ENCODE measurements around the gene ACOX3. TPM values are rescaled to one million over a fixed set of nuclear protein-coding genes. Genes with fewer than 3 reads are reported as not detected.
A peak's percentile ranks its signal among the peaks of the same experiment; 100 is the strongest.

ACOX3 gene
- total RNA-seq, 1 experiment from 2014 or later = 17.9 TPM

- ChIA-PET POLR2A (no interaction called here), CTCF (no interaction called here)
- no peaks in the 10 kb centered on the region for H3K9me3 Mint-ChIP-seq (ENCODE audit: unreplicated experiment)
- TF ChIP-seq CTCF (IDR thresholded peaks at IDR 0.05; ENCODE audit: unreplicated experiment) = no peak
- no TSS peak for BruUV-seq (replicated peaks)
- no peaks in the 10 kb centered on the region for H3K36me3 Mint-ChIP-seq (ENCODE audit: insufficient read depth, unreplicated experiment)
- H3K27ac Mint-ChIP-seq (ENCODE audit: low read depth, unreplicated experiment) = no peak overlapping the region
- DNase-seq (ENCODE audit: unreplicated experiment) = no peak
- no peak overlapping the region for H3K4me3 Mint-ChIP-seq (ENCODE audit: unreplicated experiment)
- peaks cover 18% of the 10 kb centered on the region for H3K4me1 Mint-ChIP-seq (ENCODE audit: insufficient read depth, unreplicated experiment)
- H3K27me3 Mint-ChIP-seq (ENCODE audit: insufficient read depth, unreplicated experiment) = no peaks in the 10 kb centered on the region
- intact Hi-C loops (cut with micrococcal nuclease) = no loop called here
Measured at GRCh38 chr4:8321220-8321619, 119.3 kb downstream of the ACOX3 start.

GRCh38 chr4:8320386-8320750 is 120.2 kb downstream of the ACOX3 start:
- TF ChIP-seq CTCF (IDR thresholded peaks at IDR 0.05; ENCODE audit: unreplicated experiment) = no peak
- ChIA-PET CTCF (no interaction called here), POLR2A (no interaction called here)
- no peaks in the 10 kb centered on the region for H3K9me3 Mint-ChIP-seq (ENCODE audit: unreplicated experiment)
- intact Hi-C loops (cut with micrococcal nuclease) = no loop called here
- H3K27me3 Mint-ChIP-seq (ENCODE audit: insufficient read depth, unreplicated experiment) = no peaks in the 10 kb centered on the region
- no peak overlapping the region for H3K27ac Mint-ChIP-seq (ENCODE audit: low read depth, unreplicated experiment)
- no peak overlapping the region for H3K4me3 Mint-ChIP-seq (ENCODE audit: unreplicated experiment)
- DNase-seq (ENCODE audit: unreplicated experiment) = peak; percentile 41
- H3K36me3 Mint-ChIP-seq (ENCODE audit: insufficient read depth, unreplicated experiment) = no peaks in the 10 kb centered on the region
- peaks cover 22% of the 10 kb centered on the region for H3K4me1 Mint-ChIP-seq (ENCODE audit: insufficient read depth, unreplicated experiment)
- no TSS peak for BruUV-seq (replicated peaks)

DNA sequence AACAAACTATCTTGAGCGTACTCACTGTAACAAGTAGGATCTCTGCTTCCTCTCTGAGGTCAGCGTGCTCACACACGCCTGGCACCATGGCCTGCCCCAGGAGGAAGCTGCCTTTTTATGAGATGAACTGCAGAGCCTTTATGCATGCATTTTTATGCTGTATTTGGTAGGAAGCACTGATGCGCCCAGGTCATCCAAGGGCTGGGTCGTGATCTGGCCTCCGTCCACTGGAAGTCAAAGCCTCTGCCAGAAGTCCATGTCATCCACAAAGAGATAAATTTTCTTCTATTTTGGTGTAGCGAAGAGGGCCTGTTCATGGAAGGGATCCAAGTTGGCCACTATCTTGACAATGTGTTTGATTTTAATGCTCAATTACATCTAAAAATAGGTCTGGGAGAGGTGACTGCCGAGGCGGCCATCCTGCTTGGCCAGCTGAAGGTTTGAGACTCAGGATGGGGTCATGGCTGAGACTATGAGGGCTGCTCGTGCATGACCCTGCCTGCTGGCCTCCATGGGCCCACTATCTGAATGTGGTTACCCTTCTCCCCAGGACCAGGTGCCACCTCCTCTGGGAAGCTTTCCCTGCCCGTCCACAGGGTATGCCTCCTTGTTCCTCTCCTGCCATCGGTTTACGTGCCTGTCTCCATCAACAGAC is 120.7 kb downstream of the ACOX3 start:
- Mint-ChIP-seq H3K9me3 (ENCODE audit: unreplicated experiment) (no peaks in the 10 kb centered on the region), H3K4me1 (ENCODE audit: insufficient read depth, unreplicated experiment) (peaks cover 26% of the 10 kb centered on the region), H3K4me3 (ENCODE audit: unreplicated experiment) (no peak overlapping the region), H3K27me3 (ENCODE audit: insufficient read depth, unreplicated experiment) (no peaks in the 10 kb centered on the region), H3K36me3 (ENCODE audit: insufficient read depth, unreplicated experiment) (no peaks in the 10 kb centered on the region), H3K27ac (ENCODE audit: low read depth, unreplicated experiment) (no peak overlapping the region)
- DNase-seq (ENCODE audit: unreplicated experiment) = peak; percentile 23
- no TSS peak for BruUV-seq (replicated peaks)
- intact Hi-C loops (cut with micrococcal nuclease) = no loop called here
- ChIA-PET CTCF (interaction anchor here (1.1 kb wide), 1 partner anchor 9 kb away, joined by 3 read pairs; no protein-coding TSS in a partner anchor), POLR2A (no interaction called here)
- TF ChIP-seq CTCF (IDR thresholded peaks at IDR 0.05; ENCODE audit: unreplicated experiment) = no peak

GRCh38 chr4:8319061-8319460 is 121.5 kb downstream of the ACOX3 start:
- no peak overlapping the region for H3K4me3 Mint-ChIP-seq (ENCODE audit: unreplicated experiment)
- H3K9me3 Mint-ChIP-seq (ENCODE audit: unreplicated experiment) = no peaks in the 10 kb centered on the region
- no peak for DNase-seq (ENCODE audit: unreplicated experiment)
- ChIA-PET POLR2A (interaction anchor here (0.9 kb wide), 1 partner anchor 90 kb away, joined by 4 read pairs; no protein-coding TSS in a partner anchor), CTCF (interaction anchor here (1.1 kb wide), 1 partner anchor 10 kb away, joined by 3 read pairs; no protein-coding TSS in a partner anchor)
- BruUV-seq (replicated peaks) = no TSS peak
- no peaks in the 10 kb centered on the region for H3K36me3 Mint-ChIP-seq (ENCODE audit: insufficient read depth, unreplicated experiment)
- intact Hi-C loops (cut with micrococcal nuclease) = no loop called here
- H3K4me1 Mint-ChIP-seq (ENCODE audit: insufficient read depth, unreplicated experiment) = peaks cover 20% of the 10 kb centered on the region
- no peaks in the 10 kb centered on the region for H3K27me3 Mint-ChIP-seq (ENCODE audit: insufficient read depth, unreplicated experiment)
- no peak overlapping the region for H3K27ac Mint-ChIP-seq (ENCODE audit: low read depth, unreplicated experiment)
- no peak for TF ChIP-seq CTCF (IDR thresholded peaks at IDR 0.05; ENCODE audit: unreplicated experiment)

All from MCF 10A (cell line).